Stomach (tissue), 19 donors: Measurements from ENCODE around the gene C6orf58. TPM values are rescaled to one million over a fixed set of nuclear protein-coding genes. Genes with fewer than 3 reads are reported as not detected.

Experiments
- DNase-seq, 2 donors: peaks; one replicate each; pipeline versions ENCODE4 v3.0.0 to v3.0.0-alpha.2; 2013 to 2019
- H3K27ac ChIP-seq, 5 donors: fragments of 200-600 bp in 4 of 5; sonication (generic) in 4 of 5; one replicate each; pipeline ENCODE4 v1.5.1; 2013 to 2019; ENCODE audit warnings: mild to moderate bottlenecking in 1 of 5, moderate library complexity in 1 of 5
- H3K27me3 ChIP-seq, 3 donors: fragments of 200-600 bp; sonication (generic); one replicate each; pipeline ENCODE4 v1.5.1; 2017 to 2019; ENCODE audit warnings: mixed run types in 1 of 3
- H3K36me3 ChIP-seq, 4 donors: fragments of 200-600 bp; sonication (generic); 1 replicate in 3 of 4; 2 replicates in 1 of 4; pipeline ENCODE4 v1.5.1; 2016 to 2019
- H3K4me1 ChIP-seq, 4 donors: fragments of 200-600 bp; sonication (generic); one replicate each; pipeline ENCODE4 v1.5.1; 2016 to 2019
- H3K4me3 ChIP-seq, 4 donors: fragments of 200-600 bp; sonication (generic) in 3 of 4; one replicate each; pipeline ENCODE4 v1.5.1; 2016 to 2019; ENCODE audit warnings: mild to moderate bottlenecking in 1 of 4
- H3K9me3 ChIP-seq, 4 donors: fragments of 200-600 bp; sonication (generic); one replicate each; pipeline ENCODE4 v1.5.1; 2016 to 2019
- CTCF ChIP-seq, 7 experiments: fragments of 450-650 bp in 4 of 7; fragments of 200-600 bp in 3 of 7; sonication (generic) in 3 of 7; IDR thresholded peaks; one replicate each; pipeline ENCODE4 v1.5.1; 2016 to 2019; ENCODE audit warnings: antibody characterized with exemption in 7 of 7, control low read depth in 2 of 7, mild to moderate bottlenecking in 1 of 7
- EP300 ChIP-seq: sonication (generic); formaldehyde crosslinking; IDR thresholded peaks from one replicate; pipeline ENCODE4 v1.6.1; 2017; ENCODE audit warnings: antibody characterized with exemption
- POLR2A ChIP-seq, 4 donors: fragments of 450-650 bp; IDR thresholded peaks; one replicate each; pipeline ENCODE4 v1.6.1; 2016; ENCODE audit warnings: antibody characterized with exemption in 4 of 4, control low read depth in 2 of 4, mild to moderate bottlenecking in 1 of 4, moderate library complexity in 1 of 4
- POLR2AphosphoS5 ChIP-seq, 3 donors: sonication (generic); formaldehyde crosslinking; IDR thresholded peaks; one replicate each; pipeline ENCODE4 v1.6.1; 2016; ENCODE audit warnings: antibody characterized with exemption in 3 of 3
- whole genome bisulfite sequencing, 5 donors: extraction: QIAGEN DNeasy Blood & Tissue Kit in 3 of 5; methylation state at CpG; one replicate each; pipeline versions ENCODE4 v1.1.5 to v1.1.7; 2013 to 2018; 5-methylcytosine and 5-hydroxymethylcytosine counted together
- intact Hi-C: fragments of 100-400 bp; cut with DNase I; formaldehyde crosslinking; loops from one replicate; pipeline ENCODE4 v1.15.1; 2023; ENCODE audit warnings: low total_unique reads
- long read RNA-seq, 10 donors: transcript quantifications; one replicate each; lab custom pipeline, GENCODE V29; 2026
- polyA plus RNA-seq, 3 donors: library from polyadenylated mRNA; stranded (reverse); fragments of 200-250 nt; gene quantifications; one replicate each; pipeline ENCODE4 v1.2.3, GENCODE V29; 2013
- total RNA-seq, 5 donors: library from RNA; depleted of rRNA; stranded (reverse); fragments of >200 nt; gene quantifications; one replicate each; pipeline versions ENCODE4 v1.1.0 to v1.2.3, GENCODE V29; 2014 to 2016
- donor health status: healthy with polysubstance abuse.
- donor health status: Bipolar disorder and iron deficiency.
- donor health status: healthy.

Gene C6orf58
- 1 to 10 TPM in 1 of 5 donors, not detected in 4; 2.3 TPM for total RNA-seq
- 1 to 10 TPM in 1 of 3 donors, under 1 TPM in 1, not detected in 1; 0.25 to 3.5 TPM for polyA plus RNA-seq
- long read RNA-seq, donor 1: 0 reads
- long read RNA-seq, donor 2: 0 reads
- long read RNA-seq, donor 3: 0 reads
- long read RNA-seq, donor 4: 0 reads
- long read RNA-seq, donor 5: 0 reads
- long read RNA-seq, donor 6: 0 reads
- long read RNA-seq, donor 7: 0 reads
- long read RNA-seq, donor 8: 0 reads
- long read RNA-seq, donor 9: 0 reads
- long read RNA-seq, donor 10: 0 reads

- intact Hi-C loops: no loop called here
- Histone ChIP-seq H3K9me3 (no peaks in the 10 kb centered on the region), H3K27me3 (no peaks in the 10 kb centered on the region), H3K4me1 (no peaks in the 10 kb centered on the region), H3K27ac (no peak within 1 kb of the TSS), H3K36me3 (no peaks in the 10 kb centered on the region), H3K4me3 (no peak within 1 kb of the TSS)
- no peak for DNase-seq
- TF ChIP-seq POLR2AphosphoS5 (IDR thresholded peaks at IDR 0.05) (no peak), CTCF (IDR thresholded peaks at IDR 0.05) (no peak), EP300 (no peak), POLR2A (IDR thresholded peaks at IDR 0.05) (no peak)
- WGBS, 5 donors: 30 to 47% (median 41%) methylated on average over 3 of the region's 3 CpGs
Measured at GRCh38 chr6:127576874-127577273, at the start of gene C6orf58. C6orf58 (plus strand) TSS chr6:127577174; CDS start chr6:127577186, 12 bp downstream.

- 93 to 98% (median 96%) methylated on average over 1 of the region's 1 CpG for WGBS, 5 donors
- intact Hi-C loops: loop anchor here (10.0 kb wide), 1 partner anchor 228 kb away; no protein-coding TSS in a partner anchor
- H3K4me3 ChIP-seq: no peak overlapping the region
Measured at GRCh38 chr6:127533011-127533410, 44.0 kb upstream of the C6orf58 start.

GRCh38 chr6:127533736-127534135, 43.2 kb upstream of the C6orf58 start:
- no peak overlapping the region for H3K4me3 ChIP-seq
- no peak for DNase-seq
- TF ChIP-seq POLR2AphosphoS5 (IDR thresholded peaks at IDR 0.05) (no peak), CTCF (IDR thresholded peaks at IDR 0.05) (no peak), POLR2A (IDR thresholded peaks at IDR 0.05) (no peak), EP300 (no peak)
- intact Hi-C loops: loop anchor here (10.0 kb wide), 1 partner anchor 229 kb away; no protein-coding TSS in a partner anchor
- no peaks in the 10 kb centered on the region for H3K9me3 ChIP-seq
- 57 to 69% (median 64%) methylated on average over 3 of the region's 3 CpGs for WGBS, 5 donors
- no peaks in the 10 kb centered on the region for H3K4me1 ChIP-seq
- H3K27ac ChIP-seq: no peak overlapping the region
- peaks cover 0 to 8% (median 0%) of the 10 kb centered on the region in 3 donors for H3K27me3 ChIP-seq
- H3K36me3 ChIP-seq: no peaks in the 10 kb centered on the region

More at GRCh38 chr6:127533011-127533410, 44.0 kb upstream of the C6orf58 start:
- Histone ChIP-seq H3K36me3 (no peaks in the 10 kb centered on the region), H3K9me3 (no peaks in the 10 kb centered on the region), H3K27me3 (peaks cover 0 to 8% (median 0%) of the 10 kb centered on the region in 3 donors), H3K4me1 (no peaks in the 10 kb centered on the region), H3K27ac (no peak overlapping the region)
- DNase-seq: no peak
- TF ChIP-seq POLR2A (IDR thresholded peaks at IDR 0.05) (no peak), EP300 (no peak), CTCF (IDR thresholded peaks at IDR 0.05) (no peak), POLR2AphosphoS5 (IDR thresholded peaks at IDR 0.05) (no peak)

GRCh38 chr6:127538750-127539264, 38.2 kb upstream of the C6orf58 start:
- TF ChIP-seq POLR2A (IDR thresholded peaks at IDR 0.05) (no peak), EP300 (no peak), POLR2AphosphoS5 (IDR thresholded peaks at IDR 0.05) (no peak), CTCF (IDR thresholded peaks at IDR 0.05) (no peak)
- no peaks in the 10 kb centered on the region for H3K4me1 ChIP-seq
- H3K27ac ChIP-seq: no peak overlapping the region
- WGBS, 5 donors: 65 to 80% (median 68%) methylated on average over 2 of the region's 2 CpGs
- intact Hi-C loops: loop anchor here (10.0 kb wide), 1 partner anchor 234 kb away; no protein-coding TSS in a partner anchor
- DNase-seq: no peak
- no peak overlapping the region for H3K4me3 ChIP-seq
- no peaks in the 10 kb centered on the region for H3K27me3 ChIP-seq
- H3K36me3 ChIP-seq: no peaks in the 10 kb centered on the region
- H3K9me3 ChIP-seq: no peaks in the 10 kb centered on the region
